Measurements from ENCODE around the gene BDNF. TPM values are rescaled to one million over a fixed set of nuclear protein-coding genes. Genes with fewer than 3 reads are reported as not detected.
A peak's percentile ranks its signal among the peaks of the same experiment; 100 is the strongest.
"Not testable (repeated sequence)": the region's sequence is repeated elsewhere in the genome, so short reads cannot be mapped to it uniquely, and the experiment has no call there.

Gene BDNF
- polyA plus RNA-seq, 10 donors, result 0.83 to 2.3 (median 1.3) TPM

GRCh38 chr11:27673979-27674663 is 26.1 kb downstream of the BDNF start:
- peak in 1 of 3 donors; percentile 37 for DNase-seq

- DNase-seq, result no peak
These were observed 27.3 kb downstream of the BDNF start for GRCh38 chr11:27672836-27673464.

- not testable (repeated sequence) for DNase-seq
These were observed 34.6 kb downstream of the BDNF start for GRCh38 chr11:27665508-27666101.

- DNase-seq, result no peak
These were observed 36.9 kb downstream of the BDNF start for GRCh38 chr11:27663326-27663725.

GRCh38 chr11:27660171-27660570 is 40.1 kb downstream of the BDNF start:
- DNase-seq, result no peak

GRCh38 chr11:27658535-27659236 is 41.6 kb downstream of the BDNF start:
- DNase-seq, result no peak

GRCh38 chr11:27656806-27657483 is 43.3 kb downstream of the BDNF start:
- DNase-seq, result no peak

- DNase-seq, result no peak
These were observed 43.9 kb downstream of the BDNF start for GRCh38 chr11:27656320-27656719.

GRCh38 chr11:27653990-27654758 is 46.1 kb downstream of the BDNF start:
- DNase-seq, result no peak

GRCh38 chr11:27651711-27652110 is 48.5 kb downstream of the BDNF start:
- DNase-seq, result no peak

- DNase-seq, result no peak
These were observed 49.3 kb downstream of the BDNF start for GRCh38 chr11:27650988-27651387.

GRCh38 chr11:27649800-27650199 is 50.5 kb downstream of the BDNF start:
- DNase-seq, result no peak

- no peak for DNase-seq
These were observed 51.4 kb downstream of the BDNF start for GRCh38 chr11:27648840-27649239.

- peak in 2 of 3 donors; percentile 22 to 45 for DNase-seq
These were observed 54.0 kb downstream of the BDNF start for GRCh38 chr11:27646051-27646818.

GRCh38 chr11:27642954-27643353 is 57.3 kb downstream of the BDNF start:
- no peak for DNase-seq

- DNase-seq, result no peak
These were observed 59.3 kb downstream of the BDNF start for GRCh38 chr11:27640954-27641353.

- DNase-seq, result no peak
These were observed 64.7 kb downstream of the BDNF start for GRCh38 chr11:27635567-27636037.

GRCh38 chr11:27634776-27635175 is 65.5 kb downstream of the BDNF start:
- not testable (repeated sequence) for DNase-seq

- not testable (repeated sequence) for DNase-seq
These were observed 66.0 kb downstream of the BDNF start for GRCh38 chr11:27634282-27634681.

- not testable (repeated sequence) for DNase-seq
These were observed 71.2 kb downstream of the BDNF start for GRCh38 chr11:27629023-27629422.

All from muscle of back (tissue), 11 donors.